SU-DHL-6 (cell line): ENCODE measurements around the gene MRO.

Source experiments
- CTCF ChIP-seq: fragments of 200-600 bp; sonication (generic); IDR thresholded peaks from one replicate; pipeline ENCODE4 v1.5.1; 2017; ENCODE audit warnings: antibody characterized with exemption, mild to moderate bottlenecking, low read length, moderate library complexity; ENCODE audit not compliant: insufficient read depth, poor library complexity, severe bottlenecking
- EZH2phosphoT487 ChIP-seq: fragments of 200-600 bp; sonication (generic), shearing (Covaris generic); conservative IDR thresholded peaks from 2 replicates; pipeline ENCODE4 v1.6.1; 2018; ENCODE audit warnings: mild to moderate bottlenecking, antibody characterized with exemption, low read length, moderate library complexity, mixed read lengths

- no peak for TF ChIP-seq CTCF
- no peak for TF ChIP-seq EZH2phosphoT487
These were observed 20.2 kb upstream of the MRO start for GRCh38 chr18:50839996-50840395.
